GM12878 (cell line): Measurements from ENCODE around the gene AP3S1. TPM values are rescaled to one million over a fixed set of nuclear protein-coding genes. Genes with fewer than 3 reads are reported as not detected.
"Not testable (repeated sequence)": the region's sequence is repeated elsewhere in the genome, so short reads cannot be mapped to it uniquely, and the experiment has no call there.

Source experiments
- ATAC-seq: fragments of 200-7000 bp; cut with Tn5 transposase; 3 replicates; pipeline ENCODE4 v1.9.1; 2020; ENCODE audit warnings: mild to moderate bottlenecking, moderate library complexity
- BruUV-seq: library from RNA; stranded (reverse); fragments of 400-500 nt; replicated peaks from 2 replicates; lab custom pipeline; 2021; lab: Mats Ljungman, UMichigan
- CTCF ChIA-PET: fragments of 300-600 bp; sonication (Branson Sonifier 250); formaldehyde crosslinking; extraction: SDS; loops from one replicate; lab custom pipeline; 2021; ENCODE audit warnings: inconsistent platforms; lab: Yijun Ruan, JAX
- POLR2A ChIA-PET: fragments of 350-600 bp; formaldehyde crosslinking; extraction: SDS; loops from one replicate; lab custom pipeline; 2021; ENCODE audit warnings: inconsistent platforms; lab: Charles Lee
- RAD21 ChIA-PET: fragments of 300-600 bp; sonication (Branson Sonifier 250); formaldehyde crosslinking; loops from one replicate; lab custom pipeline; 2023; ENCODE audit warnings: antibody characterized with exemption; ENCODE audit not compliant: unreplicated experiment; lab: Charles Lee
- SMC1A ChIA-PET: fragments of 300-600 bp; sonication (Branson Sonifier 250); formaldehyde crosslinking; loops from one replicate; lab custom pipeline; 2023; ENCODE audit not compliant: unreplicated experiment, uncharacterized antibody; lab: Charles Lee
- DNase-seq: peaks from one replicate; pipeline ENCODE4 v3.0.0-alpha.2; 2011; ENCODE audit warnings: low read depth, low spot score
- FAIRE-seq: peaks from 3 replicates; lab custom pipeline; 2011; peaks lifted over from hg19 to GRCh38; lab: Jason Lieb, UNC
- H2AFZ ChIP-seq: 2 replicates; pipeline ENCODE4 v1.6.0; 2011; ENCODE audit warnings: low read depth, low read length, control low read depth; ENCODE audit not compliant: control insufficient read depth
- H3K27ac ChIP-seq: 2 replicates; pipeline ENCODE4 v1.5.1; 2011; ENCODE audit warnings: control low read depth; ENCODE audit not compliant: control insufficient read depth, insufficient read depth
- H3K27me3 ChIP-seq, 2 experiments: replicated peaks in 1 of 2; 2 replicates each; pipeline versions ENCODE4 v1.6.0 to v1.6.1; 2011; ENCODE audit warnings: low read length in 1 of 2; ENCODE audit not compliant: control insufficient read depth in 2 of 2, insufficient read depth in 2 of 2
- H3K36me3 ChIP-seq, 2 experiments: 2 replicates each; pipeline ENCODE4 v1.5.1; 2011; ENCODE audit warnings: low read length in 1 of 2; ENCODE audit not compliant: control insufficient read depth in 2 of 2, insufficient read depth in 2 of 2
- H3K4me1 ChIP-seq: 2 replicates; pipeline ENCODE4 v1.6.1; 2011; ENCODE audit warnings: mild to moderate bottlenecking, low read length, moderate library complexity, mixed read lengths; ENCODE audit not compliant: control insufficient read depth, insufficient read depth
- H3K4me2 ChIP-seq: 2 replicates; pipeline ENCODE4 v1.6.0; 2011; ENCODE audit warnings: control low read depth; ENCODE audit not compliant: control insufficient read depth, insufficient read depth
- H3K4me3 ChIP-seq: fragments of 200-600 bp; sonication (generic); 2 replicates; pipeline ENCODE4 v1.5.1; 2016
- H3K79me2 ChIP-seq: 2 replicates; pipeline ENCODE4 v1.6.0; 2011; ENCODE audit warnings: low read length; ENCODE audit not compliant: control insufficient read depth, insufficient read depth
- H3K9ac ChIP-seq: 2 replicates; pipeline ENCODE4 v1.8.0; 2011; ENCODE audit warnings: low read length, control low read depth, mixed read lengths; ENCODE audit not compliant: control insufficient read depth, insufficient read depth
- H3K9me3 ChIP-seq: replicated peaks from 3 replicates; pipeline ENCODE4 v1.5.1; 2011; ENCODE audit warnings: mild to moderate bottlenecking, low read length; ENCODE audit not compliant: control insufficient read depth, insufficient read depth
- H4K20me1 ChIP-seq: 2 replicates; pipeline ENCODE4 v1.6.0; 2011; ENCODE audit not compliant: control insufficient read depth, insufficient read depth
- EP300 ChIP-seq, 2 experiments: fragments of 150-350 bp in 1 of 2; IDR thresholded peaks; 2 replicates each; pipeline ENCODE4 v1.6.1; 2011 to 2012; ENCODE audit warnings: low read depth in 2 of 2, low read length in 2 of 2, borderline replicate concordance in 1 of 2, improper control_type of control experiment in 1 of 2, inconsistent platforms in 1 of 2; ENCODE audit not compliant: control insufficient read depth in 1 of 2
- FOXK2 ChIP-seq: fragments of 450-650 bp; IDR thresholded peaks from 2 replicates; pipeline ENCODE4 v1.6.1; 2017; ENCODE audit warnings: mild to moderate bottlenecking, moderate library complexity
- HDAC2 ChIP-seq: fragments of 200-600 bp; sonication (generic); IDR thresholded peaks from 2 replicates; pipeline ENCODE4 v1.6.1; 2017
- KLF5 ChIP-seq: fragments of 450-650 bp; IDR thresholded peaks from 2 replicates; pipeline ENCODE4 v1.6.1; 2014; ENCODE audit warnings: mild to moderate bottlenecking; ENCODE audit not compliant: partially characterized antibody
- MEF2A ChIP-seq: IDR thresholded peaks from 2 replicates; pipeline ENCODE4 v1.6.1; 2011; ENCODE audit warnings: low read depth, mild to moderate bottlenecking, low read length, moderate library complexity; ENCODE audit not compliant: insufficient read depth
- MXI1 ChIP-seq: fragments of 150-350 bp; IDR thresholded peaks from 2 replicates; pipeline ENCODE4 v1.6.1; 2011; ENCODE audit warnings: low read depth, mild to moderate bottlenecking, inconsistent platforms, low read length, improper control_type of control experiment
- NRF1 ChIP-seq: conservative IDR thresholded peaks from 2 replicates; pipeline ENCODE4 v1.6.1; 2011; ENCODE audit warnings: mild to moderate bottlenecking, low read depth, low read length, improper control_type of control experiment
- PAX5 ChIP-seq: IDR thresholded peaks from 2 replicates; pipeline ENCODE4 v1.6.1; 2011; ENCODE audit warnings: low read depth, low read length, borderline replicate concordance
- RBBP5 ChIP-seq: fragments of 200-600 bp; sonication (generic); conservative IDR thresholded peaks from 2 replicates; pipeline ENCODE4 v1.6.1; 2016
- SIX5 ChIP-seq: IDR thresholded peaks from 2 replicates; pipeline ENCODE4 v1.6.1; 2011; ENCODE audit warnings: mild to moderate bottlenecking, low read depth, low read length, moderate library complexity; ENCODE audit not compliant: severe bottlenecking
- SMC3 ChIP-seq: IDR thresholded peaks from 2 replicates; pipeline ENCODE4 v1.6.1; 2011; ENCODE audit warnings: low read length, improper control_type of control experiment, borderline replicate concordance
- ZSCAN29 ChIP-seq: fragments of 450-650 bp; IDR thresholded peaks from 2 replicates; pipeline ENCODE4 v1.6.1; 2017; ENCODE audit warnings: mild to moderate bottlenecking, moderate library complexity
- WGBS: methylation state at CpG from one replicate; pipeline ENCODE4 v1.1.6; 2016; ENCODE audit warnings: low lambda C conversion rate; ENCODE audit not compliant: insufficient replicate concordance, insufficient coverage; ENCODE audit errors: missing lambda C conversion rate; 5-methylcytosine and 5-hydroxymethylcytosine counted together
- in situ Hi-C: fragments of 300-500 bp; cut with MboI; formaldehyde crosslinking; loops from 9 replicates; pipeline ENCODE4 v1.14.3; 2018; ENCODE audit warnings: mixed read lengths
- intact Hi-C: fragments of 100-400 bp; cut with micrococcal nuclease; formaldehyde crosslinking; loops from one replicate; pipeline ENCODE4 v1.14.2; 2022; ENCODE audit not compliant: unreplicated experiment
- polyA plus RNA-seq, 11 experiments: library from polyadenylated mRNA; depleted of rRNA in 4 of 11; unstranded in 6 of 11; stranded (reverse) in 5 of 11; fragments of >200 nt; fragmentation: Nextera tagmentation in 4 of 11; fragmentation: Illumina TruSeq in 1 of 11; extraction: Ambion mirVana in 4 of 11; extraction: Trizol in 1 of 11; gene quantifications; 1 replicate in 1 of 11; 2 replicates in 10 of 11; pipeline versions ENCODE4 v1.2.1 to v1.2.3, GENCODE V29; 2011 to 2016; ENCODE audit warnings: inconsistent platforms in 2 of 11, missing spikeins in 2 of 11, low read depth in 1 of 11
- total RNA-seq, 4 experiments: library from RNA; depleted of rRNA in 3 of 4; stranded (reverse); fragments of >200 nt in 3 of 4; fragmentation: Illumina TruSeq in 1 of 4; extraction: Trizol in 1 of 4; gene quantifications; 2 replicates each; pipeline versions ENCODE4 v1.2.1 to v1.2.3, GENCODE V29; 2013 to 2021
- TF ChIP-seq, protein P1 (sequence below): IDR thresholded peaks from 2 replicates; pipeline ENCODE4 v1.6.1; 2012; ENCODE audit warnings: low read depth, low read length, improper control_type of control experiment
- TF ChIP-seq, protein P2 (sequence below): fragments of 450-650 bp; formaldehyde crosslinking; IDR thresholded peaks from 2 replicates; pipeline ENCODE4 v1.4.0; 2022; ENCODE audit warnings: mild to moderate bottlenecking, moderate library complexity

Gene AP3S1
- total and polyA plus RNA-seq, 10 of the 15 experiments (the other 5 are each of a cell fraction or from before 2014, with no cell fraction given), result 36.4 to 137 (median 67.5) TPM

DNA sequence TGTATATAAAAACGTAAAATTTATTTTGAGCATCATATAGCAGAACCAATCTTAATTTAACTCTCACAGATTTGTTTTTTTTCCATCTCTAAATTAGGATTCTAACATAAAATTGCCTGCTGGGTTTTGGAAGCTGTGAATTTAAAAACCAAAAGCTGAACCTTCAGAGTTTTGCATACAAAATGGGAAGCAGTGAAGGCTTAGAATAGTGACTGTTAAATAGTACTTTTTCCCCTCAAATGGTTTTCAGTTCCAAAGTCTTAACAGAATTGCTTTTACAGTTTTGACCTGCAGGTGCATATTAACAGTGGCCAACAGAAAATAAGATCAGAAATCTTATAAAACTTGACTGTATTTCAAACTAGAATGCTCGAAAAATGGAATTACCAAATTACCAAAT lies 65.4 kb downstream of the AP3S1 start:
- no peak overlapping the region for H3K4me3 ChIP-seq

DNA sequence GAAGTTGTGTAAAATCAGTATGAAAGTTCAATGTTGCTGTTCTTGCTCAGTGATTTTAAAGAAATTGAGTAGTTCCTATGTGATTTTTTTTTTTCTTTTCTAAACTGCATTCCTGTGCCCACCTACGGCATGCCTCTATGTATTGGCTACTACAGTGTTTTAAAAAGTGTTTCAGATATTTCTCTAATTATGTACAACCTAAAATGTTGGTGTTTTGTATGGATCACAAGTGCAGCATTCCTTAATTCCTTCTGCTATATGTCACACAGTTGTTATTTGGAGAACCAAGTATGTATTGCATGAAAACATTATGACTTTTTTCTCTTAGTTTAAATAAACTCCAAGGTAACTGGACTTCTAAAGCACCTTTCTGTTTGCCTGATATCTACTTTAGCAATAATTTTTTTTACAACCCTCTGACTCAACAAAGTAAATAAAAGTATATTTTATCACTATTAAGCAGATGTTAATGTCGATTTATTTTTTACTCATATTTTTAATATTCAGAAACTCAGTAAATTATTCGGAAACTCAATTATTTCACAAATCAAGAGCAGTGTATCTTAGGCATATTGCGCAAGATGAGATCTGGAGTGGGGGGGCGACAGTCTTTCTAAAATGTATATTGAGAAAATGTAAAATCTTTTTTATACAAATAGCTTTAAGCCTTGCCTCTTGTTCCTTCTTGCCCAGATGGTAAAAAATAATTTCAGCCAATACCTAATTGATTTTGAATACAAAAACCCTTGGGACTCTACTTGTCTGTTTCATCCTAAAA lies 72.1 kb downstream of the AP3S1 start:
- H3K4me3 ChIP-seq, H3K27ac ChIP-seq, H3K9ac ChIP-seq, H3K4me2 ChIP-seq, in situ Hi-C loops, H3K9me3 ChIP-seq, SMC1A ChIA-PET, DNase-seq, H3K79me2 ChIP-seq, POLR2A ChIA-PET, H2AFZ ChIP-seq, H3K4me1 ChIP-seq, CTCF ChIA-PET, ATAC-seq, H3K27me3 ChIP-seq, RAD21 ChIA-PET, intact Hi-C loops, BruUV-seq, H3K36me3 ChIP-seq, H4K20me1 ChIP-seq: not testable (repeated sequence)
- WGBS, result 88% methylated on average over 5 of the region's 5 CpGs
- peak; percentile 84 for FAIRE-seq

More for the DNA sequence above, 65.4 kb downstream of the AP3S1 start:
- SMC1A ChIA-PET, result interaction anchor here (0.6 to 1.9 kb wide), 2 partner anchors 9 to 62 kb away, joined by 3 to 6 read pairs; no protein-coding TSS in a partner anchor
- no peak overlapping the region for H3K4me2 ChIP-seq
- intact Hi-C loops (no loop called here), in situ Hi-C loops (no loop called here)
- no peak for FAIRE-seq
- no peaks in the 10 kb centered on the region for H4K20me1 ChIP-seq
- CTCF ChIA-PET, result interaction anchor here (1.1 kb wide), 1 partner anchor 139 kb away, joined by 3 read pairs; no protein-coding TSS in a partner anchor
- no peaks in the 10 kb centered on the region for H3K79me2 ChIP-seq
- H2AFZ ChIP-seq, result no peak overlapping the region
- no peak for DNase-seq
- no peaks in the 10 kb centered on the region for H3K4me1 ChIP-seq
- 67% methylated on average over 2 of the region's 2 CpGs for WGBS
- no TSS peak for BruUV-seq
- RAD21 ChIA-PET, result no interaction called here
- no peaks in the 10 kb centered on the region for H3K27me3 ChIP-seq
- TF ChIP-seq PAX5, result no peak
- no peak for TF ChIP-seq EP300 (IDR thresholded peaks at IDR 0.05; ENCODE audit: borderline replicate concordance in 1 of 2, control insufficient read depth in 1 of 2, low read depth in 2 of 2, low read length in 2 of 2)
- no peak for TF ChIP-seq SIX5
- TF ChIP-seq HDAC2, result no peak
- TF ChIP-seq, protein P1, sequence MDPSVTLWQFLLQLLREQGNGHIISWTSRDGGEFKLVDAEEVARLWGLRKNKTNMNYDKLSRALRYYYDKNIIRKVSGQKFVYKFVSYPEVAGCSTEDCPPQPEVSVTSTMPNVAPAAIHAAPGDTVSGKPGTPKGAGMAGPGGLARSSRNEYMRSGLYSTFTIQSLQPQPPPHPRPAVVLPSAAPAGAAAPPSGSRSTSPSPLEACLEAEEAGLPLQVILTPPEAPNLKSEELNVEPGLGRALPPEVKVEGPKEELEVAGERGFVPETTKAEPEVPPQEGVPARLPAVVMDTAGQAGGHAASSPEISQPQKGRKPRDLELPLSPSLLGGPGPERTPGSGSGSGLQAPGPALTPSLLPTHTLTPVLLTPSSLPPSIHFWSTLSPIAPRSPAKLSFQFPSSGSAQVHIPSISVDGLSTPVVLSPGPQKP, result no peak
- no peak for TF ChIP-seq KLF5
- TF ChIP-seq ZSCAN29, result no peak
- TF ChIP-seq FOXK2, result no peak
- TF ChIP-seq, protein P2, sequence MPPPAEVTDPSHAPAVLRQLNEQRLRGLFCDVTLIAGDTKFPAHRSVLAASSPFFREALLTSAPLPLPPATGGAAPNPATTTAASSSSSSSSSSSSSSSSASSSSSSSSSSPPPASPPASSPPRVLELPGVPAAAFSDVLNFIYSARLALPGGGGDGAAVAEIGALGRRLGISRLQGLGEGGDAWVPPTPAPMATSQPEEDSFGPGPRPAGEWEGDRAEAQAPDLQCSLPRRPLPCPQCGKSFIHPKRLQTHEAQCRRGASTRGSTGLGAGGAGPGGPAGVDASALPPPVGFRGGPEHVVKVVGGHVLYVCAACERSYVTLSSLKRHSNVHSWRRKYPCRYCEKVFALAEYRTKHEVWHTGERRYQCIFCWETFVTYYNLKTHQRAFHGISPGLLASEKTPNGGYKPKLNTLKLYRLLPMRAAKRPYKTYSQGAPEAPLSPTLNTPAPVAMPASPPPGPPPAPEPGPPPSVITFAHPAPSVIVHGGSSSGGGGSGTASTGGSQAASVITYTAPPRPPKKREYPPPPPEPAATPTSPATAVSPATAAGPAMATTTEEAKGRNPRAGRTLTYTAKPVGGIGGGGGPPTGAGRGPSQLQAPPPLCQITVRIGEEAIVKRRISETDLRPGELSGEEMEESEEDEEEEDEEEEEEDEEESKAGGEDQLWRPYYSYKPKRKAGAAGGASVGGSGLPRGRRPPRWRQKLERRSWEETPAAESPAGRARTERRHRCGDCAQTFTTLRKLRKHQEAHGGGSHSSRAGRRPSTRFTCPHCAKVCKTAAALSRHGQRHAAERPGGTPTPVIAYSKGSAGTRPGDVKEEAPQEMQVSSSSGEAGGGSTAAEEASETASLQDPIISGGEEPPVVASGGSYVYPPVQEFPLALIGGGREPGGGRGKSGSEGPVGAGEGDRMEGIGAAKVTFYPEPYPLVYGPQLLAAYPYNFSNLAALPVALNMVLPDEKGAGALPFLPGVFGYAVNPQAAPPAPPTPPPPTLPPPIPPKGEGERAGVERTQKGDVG (CRISPR knock-in tag), result no peak
- TF ChIP-seq MEF2A, result no peak
- TF ChIP-seq SMC3, result no peak
- TF ChIP-seq RBBP5, result no peak
- TF ChIP-seq MXI1, result no peak
- no peak for TF ChIP-seq NRF1
- no peaks in the 10 kb centered on the region for H3K9me3 ChIP-seq
- ATAC-seq, result no peak
- no peak overlapping the region for H3K27ac ChIP-seq
- POLR2A ChIA-PET, result no interaction called here
- H3K9ac ChIP-seq, result no peak overlapping the region
- 0 out of 4 replicates have a peak, but pooled peaks cover 0 to 3% of the 10 kb centered on the region in 2 experiments for H3K36me3 ChIP-seq
